Mucosa of gallbladder (tissue), 1 donor: ENCODE results near the gene KAT2B. TPM values are rescaled to one million over a fixed set of nuclear protein-coding genes. Genes with fewer than 3 reads are reported as not detected.

Experiments
- DNase-seq: peaks from one replicate; pipeline ENCODE4 v3.0.0-alpha.2; 2020; ENCODE audit warnings: low spot score
- total RNA-seq: library from RNA; stranded (reverse); gene quantifications from one replicate; pipeline ENCODE4 v1.2.1, GENCODE V29; 2021
- donor health status: DM: no; HTN: no; CAD: no.

KAT2B gene
- total RNA-seq, 1 donor from 2014 or later: 16.8 TPM

DNA sequence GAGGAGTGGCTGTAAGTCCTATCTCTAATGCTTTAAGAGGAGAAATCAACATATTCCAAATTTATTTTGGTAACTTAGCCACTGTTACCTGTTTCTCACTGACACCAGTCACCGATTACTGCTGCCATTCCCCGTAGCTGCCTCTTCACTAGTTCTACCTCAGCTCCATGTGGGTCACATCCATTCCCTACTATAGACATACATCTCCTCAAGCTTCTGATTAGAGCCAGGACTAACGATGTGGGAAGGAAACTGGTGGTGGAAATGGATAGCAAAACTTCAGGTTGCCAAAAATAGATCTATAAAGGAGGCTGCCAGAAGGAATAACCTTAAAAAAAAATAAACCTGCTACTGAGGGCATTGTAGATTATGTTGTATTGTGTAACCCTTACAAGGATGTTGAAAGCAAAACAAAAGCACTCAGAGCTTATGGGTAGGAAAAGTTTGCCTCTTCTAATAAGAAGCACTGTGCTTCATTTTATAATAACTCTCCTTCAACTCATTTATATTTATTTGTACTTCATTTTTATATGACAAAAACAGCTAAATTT, 56.0 kb downstream of the KAT2B start:
- no peak for DNase-seq

DNA sequence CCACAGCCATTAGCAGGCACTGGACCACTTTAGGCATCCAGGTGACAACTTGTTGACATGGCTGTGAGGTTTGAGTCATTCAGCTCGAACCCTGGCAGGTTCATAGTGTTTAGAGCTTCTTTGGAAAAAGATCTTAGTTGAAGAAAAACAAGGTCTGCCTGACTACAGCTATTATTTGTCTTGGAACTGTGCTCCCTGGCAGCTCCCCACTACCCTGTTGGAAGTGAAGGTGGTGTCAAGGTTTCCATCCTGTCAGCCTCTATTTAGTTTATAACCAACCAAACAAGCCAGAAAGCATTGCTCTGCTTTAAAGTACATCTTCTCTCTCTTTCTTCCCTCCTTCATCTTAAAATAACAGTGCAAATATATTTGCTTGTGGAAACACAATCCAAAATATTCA, 56.8 kb downstream of the KAT2B start:
- no peak for DNase-seq

DNA sequence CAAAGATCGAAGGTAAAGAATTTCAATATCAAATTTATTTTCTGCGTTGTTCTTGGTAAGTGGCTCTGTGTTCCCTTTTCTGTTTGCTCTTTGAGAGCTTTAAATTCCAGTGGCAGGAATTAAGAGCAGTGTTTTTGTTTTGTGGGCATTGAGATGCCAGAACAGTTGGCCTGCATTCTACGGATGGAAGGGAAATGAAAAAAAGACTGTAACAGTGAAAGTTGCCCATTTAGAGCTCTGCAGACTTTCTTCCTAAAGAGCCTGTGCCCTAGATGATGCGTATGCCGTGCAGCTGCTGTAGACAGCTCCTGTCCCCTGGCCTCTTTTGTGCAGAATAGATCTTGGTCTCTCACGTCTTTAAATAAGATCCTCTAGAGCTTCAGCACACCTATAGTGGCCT, 58.8 kb downstream of the KAT2B start:
- DNase-seq: no peak

DNA sequence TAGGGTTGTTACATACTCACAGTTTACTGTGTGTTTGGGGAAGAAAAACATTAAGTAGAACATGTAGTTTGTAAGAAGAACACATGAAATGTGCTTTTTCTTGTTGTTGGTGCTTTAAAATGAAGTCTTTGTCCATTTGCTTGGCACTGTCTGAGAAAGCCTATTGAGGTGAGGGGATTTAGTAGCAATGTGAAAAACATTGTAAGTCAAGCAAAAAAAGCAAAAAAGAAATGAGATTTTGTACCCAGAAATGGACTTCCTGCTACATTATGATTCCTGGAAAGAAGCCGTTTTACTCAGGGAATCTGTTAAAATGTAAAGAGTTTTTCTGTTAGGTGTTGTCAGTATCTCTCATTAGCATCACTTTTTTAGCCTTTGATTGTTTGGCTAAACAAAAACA, 59.9 kb downstream of the KAT2B start:
- DNase-seq: no peak

DNA sequence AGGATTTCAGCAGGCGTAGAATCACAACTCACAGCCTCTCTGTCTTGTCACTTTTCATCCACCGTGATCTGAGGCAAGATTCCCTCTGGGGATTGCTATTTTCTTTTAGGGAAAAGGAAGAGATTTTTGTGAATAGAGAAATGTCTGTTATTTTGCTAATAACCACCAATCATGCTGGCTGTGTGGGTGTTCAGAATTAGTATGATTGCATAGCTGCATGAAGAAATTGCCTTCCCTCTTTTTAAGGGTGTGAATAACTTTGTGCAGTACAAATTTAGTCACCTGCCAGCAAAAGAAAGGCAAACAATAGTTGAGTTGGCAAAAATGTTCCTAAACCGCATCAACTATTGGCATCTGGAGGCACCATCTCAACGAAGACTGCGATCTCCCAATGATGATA, 60.8 kb downstream of the KAT2B start:
- no peak for DNase-seq

DNA sequence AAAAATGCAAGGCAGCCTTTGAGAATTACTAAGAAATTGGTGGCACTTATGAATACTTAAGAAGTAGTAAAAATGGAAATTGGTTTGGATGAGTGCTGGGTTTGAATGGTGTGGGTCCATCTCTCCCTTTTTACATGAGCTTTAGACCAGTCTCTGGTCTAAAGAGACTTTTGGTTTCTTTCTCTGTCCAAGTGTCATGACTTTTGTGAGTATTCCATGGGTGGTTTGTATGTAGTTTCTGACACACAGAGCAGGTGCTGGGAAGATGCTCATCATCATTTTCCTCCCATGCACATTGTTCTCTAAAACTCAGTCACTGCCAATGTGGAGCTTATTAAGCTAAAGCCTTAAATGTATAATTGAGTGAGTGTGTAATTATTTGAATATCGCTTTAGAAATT, 63.5 kb downstream of the KAT2B start:
- DNase-seq: no peak

DNA sequence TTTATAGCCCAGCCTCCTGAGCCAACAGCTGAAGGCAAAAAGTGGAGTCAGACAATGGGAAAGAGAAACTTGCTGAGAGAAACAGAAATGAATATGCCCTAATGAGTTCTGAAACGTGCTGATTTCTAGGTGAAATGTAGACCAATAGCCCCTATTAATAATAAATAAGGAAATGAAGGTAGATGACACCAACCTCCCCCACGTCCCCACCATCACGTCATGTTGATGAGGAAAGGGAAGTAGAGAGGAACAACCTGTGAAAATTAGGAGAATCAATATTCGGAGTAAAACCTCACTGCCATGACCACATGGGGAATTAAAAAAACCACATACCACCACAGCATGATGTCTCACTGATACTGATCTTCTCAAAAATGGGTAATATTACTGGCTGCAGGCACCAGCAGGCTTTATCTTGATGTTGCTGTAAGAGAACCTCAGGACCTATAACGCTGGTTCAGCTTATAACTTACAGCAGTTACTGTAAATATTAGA, 64.0 kb downstream of the KAT2B start:
- DNase-seq: no peak

DNA sequence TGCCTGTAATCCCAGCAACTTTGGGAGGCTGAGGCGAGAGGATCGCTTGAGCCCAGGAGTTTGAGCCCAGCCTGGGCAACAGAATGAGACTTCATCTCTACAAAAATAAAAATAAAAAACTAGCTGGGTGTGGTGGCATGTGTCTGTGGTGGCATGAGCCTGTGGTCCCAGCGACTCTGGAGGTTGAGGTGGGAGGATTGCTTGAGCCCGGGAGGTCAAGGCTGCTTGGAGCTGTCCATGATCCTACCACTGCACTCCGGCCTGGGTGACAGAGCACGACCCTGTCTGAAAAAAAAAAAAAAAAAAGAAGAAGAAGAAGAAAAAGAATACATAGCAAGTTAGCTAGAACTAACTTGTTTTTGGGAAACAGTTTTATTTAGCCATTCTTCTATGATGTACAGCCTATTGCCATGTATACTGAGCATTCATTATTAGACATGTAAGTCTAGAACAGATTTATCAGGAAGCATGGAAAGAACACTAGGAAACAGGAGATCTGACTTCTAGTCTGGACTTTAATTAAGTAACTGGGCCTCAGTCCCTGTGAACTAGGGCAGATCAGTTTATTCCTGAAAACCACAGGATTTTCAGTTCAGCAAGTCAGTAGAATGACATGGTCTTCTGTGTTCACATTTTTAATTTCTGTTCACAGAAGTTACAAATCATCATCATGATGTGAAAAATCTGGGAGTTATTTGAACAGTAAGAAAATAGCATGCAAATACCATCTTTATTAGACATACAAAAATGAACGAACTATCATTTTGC, 65.5 kb downstream of the KAT2B start:
- DNase-seq: no peak

DNA sequence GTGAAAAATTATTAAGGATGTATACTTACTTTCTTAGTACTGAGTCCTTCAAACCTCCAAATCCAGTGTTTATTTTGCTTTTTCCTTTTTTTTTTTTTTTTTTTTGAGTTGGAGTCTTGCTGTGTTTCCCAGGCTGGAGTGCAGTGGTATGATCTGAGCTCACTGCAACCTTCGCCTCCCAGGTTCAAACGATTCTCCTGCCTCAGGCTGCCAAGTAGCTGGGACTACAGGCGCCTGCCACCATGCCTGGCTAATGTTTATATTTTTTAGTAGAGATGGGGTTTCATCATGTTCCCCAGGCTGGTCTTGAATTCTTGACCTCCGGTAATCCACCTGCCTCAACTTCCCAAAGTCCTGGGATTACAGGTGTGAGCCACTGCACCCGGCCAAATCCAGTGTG, 67.5 kb downstream of the KAT2B start:
- DNase-seq: no peak

DNA sequence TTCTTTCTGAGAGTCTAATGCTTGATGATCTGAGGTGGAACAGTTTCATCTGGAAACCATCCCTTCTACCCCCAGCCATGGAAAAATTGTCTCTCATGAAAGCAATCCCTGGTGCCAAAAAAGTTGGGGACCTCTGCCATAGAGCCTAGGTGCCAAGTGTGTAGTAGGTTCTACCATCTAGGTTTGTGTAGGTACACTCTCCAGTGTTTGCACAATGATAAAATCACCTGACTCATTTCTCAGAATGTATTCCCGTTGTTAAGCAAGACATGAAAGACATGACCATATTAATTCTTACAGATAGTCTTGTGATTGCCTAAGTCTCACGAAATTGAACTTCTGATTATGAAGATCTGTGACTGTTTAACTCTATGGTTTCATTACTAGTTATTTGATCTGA, 68.6 kb downstream of the KAT2B start:
- no peak for DNase-seq

DNA sequence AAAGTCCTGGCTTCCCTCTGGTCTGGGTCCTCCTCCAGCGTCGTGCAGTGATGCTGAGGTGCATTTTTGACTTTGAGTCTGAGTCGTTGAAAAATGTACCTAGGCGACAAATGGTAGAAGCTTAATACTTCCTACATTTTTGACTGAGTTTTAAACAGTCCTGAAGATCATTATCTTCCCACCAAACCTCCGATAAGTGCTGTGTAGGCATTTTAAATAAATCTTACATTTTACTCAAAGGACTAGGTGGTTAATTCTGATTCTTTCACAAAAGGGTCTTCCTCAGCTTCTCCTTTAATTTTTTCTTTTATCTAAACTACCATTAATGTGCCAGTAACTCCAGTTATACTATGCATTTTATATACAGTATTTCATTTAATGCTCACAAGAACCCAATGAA, 70.6 kb downstream of the KAT2B start:
- no peak for DNase-seq

DNA sequence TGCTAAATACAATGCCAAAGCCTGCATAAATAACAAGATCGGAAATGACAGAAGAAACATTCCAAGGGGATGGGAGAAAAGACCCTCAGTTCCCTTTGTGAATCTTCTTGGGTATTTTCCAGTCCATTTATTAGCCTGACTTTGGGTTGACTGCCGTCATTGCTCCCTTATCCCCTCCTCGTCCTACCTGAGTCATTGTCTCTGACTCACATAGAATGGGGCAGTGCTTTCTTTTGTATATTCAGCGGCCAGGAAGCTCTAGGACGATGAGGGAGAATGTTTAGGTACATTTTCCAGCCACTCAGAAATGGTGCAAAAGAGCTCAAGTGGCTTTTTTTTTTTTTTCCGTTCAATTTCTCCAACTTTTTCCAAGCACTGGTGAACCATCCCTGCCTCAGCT, 71.6 kb downstream of the KAT2B start:
- DNase-seq: no peak

DNA sequence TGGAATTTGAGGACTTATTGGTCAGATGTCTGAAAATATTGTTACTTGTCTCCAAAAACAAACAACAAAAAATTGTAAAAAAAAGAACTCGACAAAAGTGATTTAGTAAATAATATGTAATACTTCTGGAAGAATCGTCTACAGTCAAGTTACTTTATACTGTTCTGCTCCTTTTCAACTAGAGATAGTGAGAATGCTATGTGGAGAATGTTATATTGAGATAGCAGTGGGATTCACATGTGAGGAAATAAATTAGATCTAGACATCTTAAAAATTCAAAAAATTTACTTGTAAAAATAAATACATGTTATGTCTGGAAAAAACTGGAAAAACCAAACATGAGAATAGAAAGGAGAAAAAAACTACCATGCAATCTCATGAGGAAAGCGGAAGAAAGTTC, 80.8 kb downstream of the KAT2B start:
- DNase-seq: no peak

DNA sequence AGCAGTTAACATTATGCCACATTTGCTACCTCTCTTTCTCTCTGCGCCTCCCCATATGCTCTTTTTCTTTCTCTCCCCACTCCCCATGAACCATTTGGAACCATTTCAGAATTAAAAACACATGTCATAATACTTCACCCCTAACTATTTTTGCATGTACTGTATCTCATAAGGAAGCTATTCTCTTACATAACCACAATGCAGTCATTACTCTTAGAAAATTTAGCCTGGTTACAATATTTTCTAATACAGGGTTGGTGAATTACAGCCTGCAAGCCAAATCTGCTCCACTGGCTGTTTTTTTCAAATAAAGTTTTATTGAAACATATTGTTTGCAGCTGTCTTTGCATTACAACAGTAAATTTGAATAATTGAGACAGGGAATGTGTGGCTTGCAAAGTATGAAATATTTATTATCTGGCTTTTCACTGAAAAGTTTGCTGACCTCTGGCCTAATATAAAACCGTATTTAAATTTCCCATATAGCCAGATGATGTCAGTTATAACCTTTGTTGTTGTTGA, 82.9 kb downstream of the KAT2B start:
- no peak for DNase-seq

DNA sequence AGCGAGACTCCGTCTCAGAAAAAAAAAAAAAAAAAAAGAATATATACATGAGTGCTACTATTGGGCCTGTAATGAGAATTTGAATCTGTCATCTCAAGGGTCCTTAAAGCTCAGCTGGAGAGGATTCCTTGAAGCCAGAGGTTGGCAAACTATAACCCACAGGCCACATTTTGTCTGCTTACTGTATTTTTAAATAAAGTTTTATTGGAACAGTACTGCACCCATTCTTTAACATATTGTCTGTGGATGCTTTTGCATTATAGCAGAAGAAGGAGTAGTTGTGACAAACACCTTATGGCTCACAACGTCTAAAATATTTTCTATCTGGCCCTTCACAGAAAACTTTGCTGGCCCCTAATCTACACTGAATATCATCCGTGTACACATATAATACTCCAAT, 85.0 kb downstream of the KAT2B start:
- DNase-seq: no peak

DNA sequence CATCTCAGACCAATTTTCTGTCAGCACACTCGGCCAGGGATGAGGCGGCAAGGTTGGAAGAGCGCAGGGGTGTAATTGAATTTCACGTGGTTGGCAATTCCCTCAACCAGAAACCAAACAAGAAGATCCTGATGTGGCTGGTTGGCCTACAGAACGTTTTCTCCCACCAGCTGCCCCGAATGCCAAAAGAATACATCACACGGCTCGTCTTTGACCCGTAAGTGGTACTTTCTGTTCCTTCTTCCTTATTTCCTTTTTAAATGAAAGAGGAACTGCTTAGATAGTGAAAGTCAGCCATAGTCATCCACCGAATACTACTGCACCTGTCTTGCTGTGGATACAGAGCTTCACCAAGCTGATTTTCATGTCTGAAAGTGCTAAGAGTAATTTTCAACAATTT, 85.7 kb downstream of the KAT2B start:
- no peak for DNase-seq

DNA sequence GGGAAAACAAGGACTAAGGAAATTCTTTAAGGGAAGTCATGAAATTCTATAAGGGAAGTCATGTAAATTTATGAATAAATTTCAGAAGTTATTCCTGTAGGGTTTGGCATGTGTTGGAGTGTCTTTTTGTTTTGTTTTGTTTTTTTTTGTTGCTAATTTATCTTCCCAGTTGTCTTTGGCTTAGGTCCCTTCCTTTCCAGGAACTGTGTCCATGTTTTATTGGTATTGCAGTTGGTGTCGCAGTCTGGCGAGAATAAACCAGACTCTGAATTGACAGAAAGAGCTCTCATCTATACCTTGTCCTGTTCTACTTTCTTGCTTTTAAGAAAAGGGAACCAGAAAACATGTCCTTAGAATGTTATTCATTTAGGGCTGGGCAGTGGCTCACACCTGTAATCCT, 88.1 kb downstream of the KAT2B start:
- no peak for DNase-seq

DNA sequence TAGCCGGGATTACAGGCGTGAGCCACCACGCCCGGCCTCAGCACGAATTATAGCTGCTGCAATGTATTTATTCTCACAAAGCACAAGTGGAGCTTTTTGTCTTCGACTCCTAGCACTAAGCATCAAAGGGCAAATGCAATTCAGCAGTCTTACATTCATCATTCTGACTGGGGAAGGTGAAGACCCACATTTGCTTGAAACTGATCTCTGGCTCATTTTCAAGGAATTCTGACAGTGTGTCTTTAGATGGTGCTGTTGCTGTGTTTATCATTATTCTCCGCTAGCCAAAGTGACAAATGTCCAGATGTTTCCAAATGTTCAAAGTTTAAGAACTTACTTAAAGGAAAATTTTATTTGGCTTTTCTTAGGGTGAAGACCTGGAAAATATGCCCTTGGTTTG, 89.9 kb downstream of the KAT2B start:
- no peak for DNase-seq

DNA sequence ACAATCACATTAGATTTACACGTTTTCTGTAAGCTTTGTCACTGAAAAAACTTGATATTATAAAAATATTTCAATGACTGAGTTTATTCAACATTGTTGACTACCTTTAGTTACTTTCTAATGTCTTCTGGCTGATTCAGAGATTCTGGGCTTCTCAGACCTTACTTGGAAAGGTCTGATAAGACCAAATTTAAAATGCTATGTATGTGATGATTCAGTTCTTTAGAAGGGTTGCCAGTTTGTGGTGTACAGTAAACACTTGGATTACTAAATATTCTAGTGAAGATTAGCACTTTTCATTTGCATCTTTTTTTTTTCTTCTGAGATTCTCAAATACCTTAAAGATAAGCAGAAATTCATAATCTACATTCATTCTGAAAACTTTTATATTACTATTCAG, 96.0 kb downstream of the KAT2B start:
- no peak for DNase-seq

DNA sequence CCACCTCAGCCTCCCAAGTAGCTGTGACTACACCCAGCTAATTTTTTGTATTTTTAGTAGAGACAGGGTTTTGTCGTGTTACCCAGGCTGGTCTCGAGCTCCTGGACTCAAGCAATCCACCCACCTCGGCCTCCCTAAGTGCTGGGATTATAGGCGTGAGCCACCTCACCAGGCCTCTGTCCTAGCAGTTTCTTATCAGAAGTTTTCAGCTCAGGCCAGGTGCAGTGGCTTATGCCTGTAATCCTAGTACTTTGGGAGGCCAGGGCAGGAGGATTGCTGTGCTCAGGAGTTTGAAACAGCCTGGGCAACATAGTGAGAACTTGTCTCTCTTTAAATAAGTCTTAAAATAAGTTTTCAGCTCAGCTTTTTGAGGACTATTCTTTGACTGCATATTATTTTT, 97.4 kb downstream of the KAT2B start:
- DNase-seq: no peak

DNA sequence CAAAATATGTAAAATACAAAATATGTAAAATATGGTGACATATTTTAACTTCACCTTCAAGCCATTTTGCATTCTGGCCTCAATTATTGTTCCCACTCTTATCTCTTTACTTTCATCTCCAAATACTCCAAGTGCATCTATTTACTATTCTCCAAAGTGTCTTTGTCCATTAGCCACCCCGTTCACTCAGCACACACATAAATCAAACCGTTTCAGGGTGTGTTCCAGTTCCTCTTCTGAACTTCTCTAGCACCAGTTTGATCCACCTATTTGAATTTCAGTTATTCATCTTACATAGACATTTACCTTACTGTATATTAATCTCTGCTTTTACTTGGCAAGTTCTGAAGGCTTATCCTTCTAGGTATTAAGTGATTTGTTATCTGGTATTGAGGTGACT, 100.6 kb downstream of the KAT2B start:
- DNase-seq: no peak

DNA sequence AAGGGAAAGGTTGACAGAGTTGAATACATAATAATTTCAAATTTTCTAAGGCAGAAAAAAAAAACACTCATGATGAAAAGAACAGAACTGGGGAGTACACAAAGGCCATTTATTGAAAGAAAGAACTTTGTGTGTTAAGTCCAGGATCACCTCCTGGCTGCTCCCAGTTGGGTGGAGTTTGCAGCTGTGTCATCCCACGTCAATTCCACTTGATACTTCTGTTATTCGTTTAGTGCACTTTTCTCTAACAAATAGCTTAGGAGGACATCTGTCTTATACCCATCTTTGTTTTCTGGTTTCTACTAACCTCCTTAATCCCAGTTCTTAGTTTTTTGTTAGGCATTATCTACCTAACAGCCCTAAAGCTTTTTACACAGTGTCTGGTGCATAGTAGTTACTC, 101.1 kb downstream of the KAT2B start:
- DNase-seq: no peak

DNA sequence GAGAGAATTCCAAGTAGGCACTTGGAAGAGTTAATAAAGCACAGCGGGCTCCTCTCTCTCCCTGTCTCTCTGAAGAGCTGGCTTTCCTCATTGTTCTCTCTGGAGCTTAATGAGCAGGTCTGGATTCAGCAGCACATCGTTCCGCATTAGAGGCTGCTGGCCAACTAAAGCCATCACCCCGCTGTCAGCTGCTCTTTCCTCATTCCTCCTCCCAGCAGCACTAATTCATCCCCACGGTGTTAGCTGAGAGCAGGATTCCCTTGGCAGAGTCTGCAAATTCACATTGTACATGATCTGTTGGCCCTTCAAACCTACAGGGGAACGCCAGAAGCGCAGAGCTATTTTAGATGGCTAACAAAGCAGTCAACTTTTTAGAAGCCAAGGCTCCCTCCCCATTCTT, 101.6 kb downstream of the KAT2B start:
- peak; percentile 11 for DNase-seq

DNA sequence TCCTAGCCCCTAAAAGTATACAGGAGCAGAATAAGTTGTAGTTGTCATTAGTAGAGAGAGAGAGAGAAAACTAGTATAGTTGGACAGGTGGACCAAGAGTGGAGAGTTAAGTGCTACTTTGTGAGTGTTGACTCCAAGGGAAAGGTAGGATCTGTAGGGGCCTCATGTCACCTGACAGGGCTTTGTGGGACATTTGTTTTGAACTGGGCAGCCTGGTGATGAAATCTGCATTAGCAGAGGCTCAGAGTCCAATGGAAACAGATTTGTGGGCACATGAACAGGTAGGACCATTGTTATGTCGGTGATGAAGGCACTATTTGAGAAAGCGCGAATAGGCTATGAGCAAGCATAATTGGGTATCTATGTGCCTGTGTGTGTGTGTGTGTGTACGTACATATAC, 102.3 kb downstream of the KAT2B start:
- DNase-seq: no peak
